ENCODE data around the gene KCTD7. TPM values are rescaled to one million over a fixed set of nuclear protein-coding genes. Genes with fewer than 3 reads are reported as not detected.
"Not testable (repeated sequence)": the region's sequence is repeated elsewhere in the genome, so short reads cannot be mapped to it uniquely, and the experiment has no call there.

Gene KCTD7
- total RNA-seq, 1 donor from 2014 or later = 15.9 TPM

- no peaks in the 10 kb centered on the region for H3K27me3 Mint-ChIP-seq (ENCODE audit: low read depth)
- no peak for TF ChIP-seq CTCF (IDR thresholded peaks at IDR 0.05; ENCODE audit: unreplicated experiment)
- H3K4me1 Mint-ChIP-seq = no peaks in the 10 kb centered on the region
- H3K9me3 Mint-ChIP-seq = no peaks in the 10 kb centered on the region
- no peak for DNase-seq (ENCODE audit: low spot score in 2 of 2, unreplicated experiment in 2 of 2)
- no peak overlapping the region for H3K4me3 Mint-ChIP-seq
- H3K27ac Mint-ChIP-seq = no peak overlapping the region
- H3K36me3 Mint-ChIP-seq = peaks cover 12% of the 10 kb centered on the region
Measured at GRCh38 chr7:66669496-66669895, 40.8 kb downstream of the KCTD7 start.

- DNase-seq (ENCODE audit: low spot score in 2 of 2, unreplicated experiment in 2 of 2) = no peak
- H3K27ac Mint-ChIP-seq = no peak overlapping the region
- peaks cover 11% of the 10 kb centered on the region for H3K36me3 Mint-ChIP-seq
- no peaks in the 10 kb centered on the region for H3K4me1 Mint-ChIP-seq
- no peaks in the 10 kb centered on the region for H3K27me3 Mint-ChIP-seq (ENCODE audit: low read depth)
- no peak overlapping the region for H3K4me3 Mint-ChIP-seq
- TF ChIP-seq CTCF (IDR thresholded peaks at IDR 0.05; ENCODE audit: unreplicated experiment) = no peak
- H3K9me3 Mint-ChIP-seq = no peaks in the 10 kb centered on the region
Measured at GRCh38 chr7:66671034-66671433, 42.4 kb downstream of the KCTD7 start.

DNA sequence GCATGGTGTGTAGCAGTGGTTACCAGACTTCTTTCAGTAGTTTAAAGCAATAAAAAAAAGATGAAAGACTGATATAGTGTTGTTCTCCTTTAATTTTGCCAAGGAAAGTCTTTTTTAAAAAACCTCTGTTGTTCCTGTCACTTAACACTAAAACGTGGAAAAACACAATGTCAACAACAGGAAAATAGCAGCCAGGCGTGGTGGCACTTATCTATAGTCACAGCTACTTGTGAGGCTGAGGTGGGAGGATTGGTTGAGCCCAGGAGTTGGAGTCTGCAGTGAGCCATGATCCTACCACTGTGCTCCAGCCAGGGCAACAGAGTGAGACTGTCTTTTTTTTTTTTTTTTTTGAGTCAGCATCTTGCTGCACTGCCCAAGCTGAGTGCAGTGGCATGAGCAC is 42.8 kb downstream of the KCTD7 start:
- not testable (repeated sequence) for H3K4me1 Mint-ChIP-seq; H3K9me3 Mint-ChIP-seq; H3K4me3 Mint-ChIP-seq; H3K27me3 Mint-ChIP-seq (ENCODE audit: low read depth); H3K27ac Mint-ChIP-seq; DNase-seq (ENCODE audit: low spot score in 2 of 2, unreplicated experiment in 2 of 2)
- H3K36me3 Mint-ChIP-seq = peaks cover 11% of the 10 kb centered on the region

- not testable (repeated sequence) for H3K9me3 Mint-ChIP-seq; H3K4me1 Mint-ChIP-seq; DNase-seq (ENCODE audit: low spot score in 2 of 2, unreplicated experiment in 2 of 2); H3K27me3 Mint-ChIP-seq (ENCODE audit: low read depth); H3K4me3 Mint-ChIP-seq; H3K27ac Mint-ChIP-seq
- peaks cover 11% of the 10 kb centered on the region for H3K36me3 Mint-ChIP-seq
Measured at GRCh38 chr7:66672432-66673123, 43.9 kb downstream of the KCTD7 start.

- not testable (repeated sequence) for H3K4me3 Mint-ChIP-seq; H3K27me3 Mint-ChIP-seq (ENCODE audit: low read depth); H3K9me3 Mint-ChIP-seq; H3K27ac Mint-ChIP-seq; DNase-seq (ENCODE audit: low spot score in 2 of 2, unreplicated experiment in 2 of 2); H3K4me1 Mint-ChIP-seq
- peaks cover 11% of the 10 kb centered on the region for H3K36me3 Mint-ChIP-seq
Measured at GRCh38 chr7:66673124-66673640, 44.5 kb downstream of the KCTD7 start.

DNA sequence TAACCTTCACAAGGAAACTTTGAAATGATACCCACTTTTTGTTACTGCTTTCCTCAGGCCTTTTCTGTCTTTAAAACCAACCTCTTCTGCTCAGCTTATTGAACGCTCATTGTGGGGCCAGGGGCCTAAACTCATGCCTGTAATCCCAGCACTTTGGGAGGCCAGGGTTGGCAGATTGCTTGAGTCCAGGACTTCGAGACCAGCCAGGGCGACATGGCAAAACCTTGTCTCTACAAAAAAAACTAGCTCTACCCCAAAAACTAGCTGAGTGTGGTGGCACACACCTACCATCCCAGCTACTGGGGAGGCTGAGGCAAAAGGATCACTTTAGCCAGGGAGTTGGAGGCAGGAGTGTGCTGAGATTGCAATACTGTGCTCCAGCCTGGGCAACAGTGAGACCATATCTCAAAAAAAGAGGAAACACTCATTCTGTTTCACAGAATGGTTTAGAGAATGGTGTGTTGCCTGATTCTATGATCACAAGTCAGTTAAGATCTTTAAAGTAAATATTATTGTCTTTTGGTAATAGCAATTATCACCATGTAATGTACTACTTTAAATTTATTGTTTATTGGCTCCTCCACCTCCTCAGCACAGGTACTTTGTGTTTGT is 51.1 kb downstream of the KCTD7 start:
- no peak for DNase-seq (ENCODE audit: low spot score in 2 of 2, unreplicated experiment in 2 of 2)
- no peaks in the 10 kb centered on the region for H3K36me3 Mint-ChIP-seq
- peaks cover 14% of the 10 kb centered on the region for H3K4me1 Mint-ChIP-seq
- H3K27ac Mint-ChIP-seq = peak overlapping the region; percentile 60
- no peaks in the 10 kb centered on the region for H3K27me3 Mint-ChIP-seq (ENCODE audit: low read depth)
- H3K4me3 Mint-ChIP-seq = no peak overlapping the region
- no peaks in the 10 kb centered on the region for H3K9me3 Mint-ChIP-seq
- TF ChIP-seq CTCF (IDR thresholded peaks at IDR 0.05; ENCODE audit: unreplicated experiment) = no peak

GRCh38 chr7:66681491-66682349 is 53.0 kb downstream of the KCTD7 start:
- Mint-ChIP-seq H3K4me1 (peaks cover 14% of the 10 kb centered on the region), H3K36me3 (no peaks in the 10 kb centered on the region), H3K4me3 (peak overlapping the region; percentile 89), H3K27ac (peak overlapping the region; percentile 96), H3K27me3 (ENCODE audit: low read depth) (no peaks in the 10 kb centered on the region), H3K9me3 (no peaks in the 10 kb centered on the region)
- TF ChIP-seq CTCF (IDR thresholded peaks at IDR 0.05; ENCODE audit: unreplicated experiment) = no peak
- DNase-seq (ENCODE audit: low spot score in 2 of 2, unreplicated experiment in 2 of 2) = peak; percentile 87 to 93
